GM12878 (cell line): ENCODE results near the gene NAE1. TPM values are rescaled to one million over a fixed set of nuclear protein-coding genes. Genes with fewer than 3 reads are reported as not detected.

Experiments used
- ATAC-seq: fragments of 200-7000 bp; cut with Tn5 transposase; 3 replicates; pipeline ENCODE4 v1.9.1; 2020; ENCODE audit warnings: mild to moderate bottlenecking, moderate library complexity
- BruUV-seq: library from RNA; stranded (reverse); fragments of 400-500 nt; replicated peaks from 2 replicates; lab custom pipeline; 2021; lab: Mats Ljungman, UMichigan
- CTCF ChIA-PET: fragments of 300-600 bp; sonication (Branson Sonifier 250); formaldehyde crosslinking; extraction: SDS; loops from one replicate; lab custom pipeline; 2021; ENCODE audit warnings: inconsistent platforms; lab: Yijun Ruan, JAX
- POLR2A ChIA-PET: fragments of 350-600 bp; formaldehyde crosslinking; extraction: SDS; loops from one replicate; lab custom pipeline; 2021; ENCODE audit warnings: inconsistent platforms; lab: Charles Lee
- RAD21 ChIA-PET: fragments of 300-600 bp; sonication (Branson Sonifier 250); formaldehyde crosslinking; loops from one replicate; lab custom pipeline; 2023; ENCODE audit warnings: antibody characterized with exemption; ENCODE audit not compliant: unreplicated experiment; lab: Charles Lee
- SMC1A ChIA-PET: fragments of 300-600 bp; sonication (Branson Sonifier 250); formaldehyde crosslinking; loops from one replicate; lab custom pipeline; 2023; ENCODE audit not compliant: unreplicated experiment, uncharacterized antibody; lab: Charles Lee
- DNase-seq: peaks from one replicate; pipeline ENCODE4 v3.0.0-alpha.2; 2011; ENCODE audit warnings: low read depth, low spot score
- FAIRE-seq: peaks from 3 replicates; lab custom pipeline; 2011; peaks lifted over from hg19 to GRCh38; lab: Jason Lieb, UNC
- H2AFZ ChIP-seq: 2 replicates; pipeline ENCODE4 v1.6.0; 2011; ENCODE audit warnings: low read depth, low read length, control low read depth; ENCODE audit not compliant: control insufficient read depth
- H3K27ac ChIP-seq: 2 replicates; pipeline ENCODE4 v1.5.1; 2011; ENCODE audit warnings: control low read depth; ENCODE audit not compliant: control insufficient read depth, insufficient read depth
- H3K27me3 ChIP-seq, 2 experiments: replicated peaks in 1 of 2; 2 replicates each; pipeline versions ENCODE4 v1.6.0 to v1.6.1; 2011; ENCODE audit warnings: low read length in 1 of 2; ENCODE audit not compliant: control insufficient read depth in 2 of 2, insufficient read depth in 2 of 2
- H3K36me3 ChIP-seq, 2 experiments: 2 replicates each; pipeline ENCODE4 v1.5.1; 2011; ENCODE audit warnings: low read length in 1 of 2; ENCODE audit not compliant: control insufficient read depth in 2 of 2, insufficient read depth in 2 of 2
- H3K4me1 ChIP-seq: 2 replicates; pipeline ENCODE4 v1.6.1; 2011; ENCODE audit warnings: mild to moderate bottlenecking, low read length, moderate library complexity, mixed read lengths; ENCODE audit not compliant: control insufficient read depth, insufficient read depth
- H3K4me2 ChIP-seq: 2 replicates; pipeline ENCODE4 v1.6.0; 2011; ENCODE audit warnings: control low read depth; ENCODE audit not compliant: control insufficient read depth, insufficient read depth
- H3K4me3 ChIP-seq: fragments of 200-600 bp; sonication (generic); 2 replicates; pipeline ENCODE4 v1.5.1; 2016
- H3K79me2 ChIP-seq: 2 replicates; pipeline ENCODE4 v1.6.0; 2011; ENCODE audit warnings: low read length; ENCODE audit not compliant: control insufficient read depth, insufficient read depth
- H3K9ac ChIP-seq: 2 replicates; pipeline ENCODE4 v1.8.0; 2011; ENCODE audit warnings: low read length, control low read depth, mixed read lengths; ENCODE audit not compliant: control insufficient read depth, insufficient read depth
- H3K9me3 ChIP-seq: replicated peaks from 3 replicates; pipeline ENCODE4 v1.5.1; 2011; ENCODE audit warnings: mild to moderate bottlenecking, low read length; ENCODE audit not compliant: control insufficient read depth, insufficient read depth
- H4K20me1 ChIP-seq: 2 replicates; pipeline ENCODE4 v1.6.0; 2011; ENCODE audit not compliant: control insufficient read depth, insufficient read depth
- ATF7 ChIP-seq: fragments of 450-650 bp; IDR thresholded peaks from 2 replicates; pipeline ENCODE4 v1.6.1; 2016; ENCODE audit warnings: low read depth, mild to moderate bottlenecking
- CBFB ChIP-seq: IDR thresholded peaks from 2 replicates; pipeline ENCODE4 v1.6.1; 2016; ENCODE audit warnings: antibody characterized with exemption, low read depth
- CHD2 ChIP-seq: IDR thresholded peaks from 2 replicates; pipeline ENCODE4 v1.6.1; 2011; ENCODE audit warnings: low read depth, low read length, improper control_type of control experiment, borderline replicate concordance
- CREM ChIP-seq: IDR thresholded peaks from 2 replicates; pipeline ENCODE4 v1.6.1; 2014; ENCODE audit warnings: antibody characterized with exemption, low read depth
- EED ChIP-seq: sonication (generic); IDR thresholded peaks from 2 replicates; pipeline ENCODE4 v1.6.1; 2016; ENCODE audit warnings: antibody characterized with exemption, low read depth
- HDGF ChIP-seq: fragments of 450-650 bp; IDR thresholded peaks from 2 replicates; pipeline ENCODE4 v1.6.1; 2016; ENCODE audit warnings: antibody characterized with exemption
- JUND ChIP-seq: IDR thresholded peaks from 2 replicates; pipeline ENCODE4 v1.6.1; 2012; ENCODE audit warnings: low read depth, mild to moderate bottlenecking, low read length, improper control_type of control experiment, moderate library complexity
- KLF5 ChIP-seq: fragments of 450-650 bp; IDR thresholded peaks from 2 replicates; pipeline ENCODE4 v1.6.1; 2014; ENCODE audit warnings: mild to moderate bottlenecking; ENCODE audit not compliant: partially characterized antibody
- MEF2A ChIP-seq: IDR thresholded peaks from 2 replicates; pipeline ENCODE4 v1.6.1; 2011; ENCODE audit warnings: low read depth, mild to moderate bottlenecking, low read length, moderate library complexity; ENCODE audit not compliant: insufficient read depth
- NR2C1 ChIP-seq: fragments of 450-650 bp; IDR thresholded peaks from 2 replicates; pipeline ENCODE4 v1.6.1; 2017; ENCODE audit warnings: antibody characterized with exemption, mild to moderate bottlenecking, moderate library complexity
- SP1 ChIP-seq: IDR thresholded peaks from one replicate; pipeline ENCODE4 v1.6.1; 2011; ENCODE audit warnings: low read depth, low read length
- TBL1XR1 ChIP-seq: IDR thresholded peaks from 2 replicates; pipeline ENCODE4 v1.6.1; 2012; ENCODE audit warnings: low read depth, low read length, improper control_type of control experiment
- YY1 ChIP-seq: IDR thresholded peaks from 2 replicates; pipeline ENCODE4 v1.6.1; 2011; ENCODE audit warnings: low read depth, mild to moderate bottlenecking, low read length
- ZSCAN29 ChIP-seq: fragments of 450-650 bp; IDR thresholded peaks from 2 replicates; pipeline ENCODE4 v1.6.1; 2017; ENCODE audit warnings: mild to moderate bottlenecking, moderate library complexity
- WGBS: methylation state at CpG from one replicate; pipeline ENCODE4 v1.1.6; 2016; ENCODE audit warnings: low lambda C conversion rate; ENCODE audit not compliant: insufficient replicate concordance, insufficient coverage; ENCODE audit errors: missing lambda C conversion rate; 5-methylcytosine and 5-hydroxymethylcytosine counted together
- in situ Hi-C: fragments of 300-500 bp; cut with MboI; formaldehyde crosslinking; loops from 9 replicates; pipeline ENCODE4 v1.14.3; 2018; ENCODE audit warnings: mixed read lengths
- intact Hi-C: fragments of 100-400 bp; cut with micrococcal nuclease; formaldehyde crosslinking; loops from one replicate; pipeline ENCODE4 v1.14.2; 2022; ENCODE audit not compliant: unreplicated experiment
- polyA plus RNA-seq, 11 experiments: library from polyadenylated mRNA; depleted of rRNA in 4 of 11; unstranded in 6 of 11; stranded (reverse) in 5 of 11; fragments of >200 nt; fragmentation: Nextera tagmentation in 4 of 11; fragmentation: Illumina TruSeq in 1 of 11; extraction: Ambion mirVana in 4 of 11; extraction: Trizol in 1 of 11; gene quantifications; 1 replicate in 1 of 11; 2 replicates in 10 of 11; pipeline versions ENCODE4 v1.2.1 to v1.2.3, GENCODE V29; 2011 to 2016; ENCODE audit warnings: inconsistent platforms in 2 of 11, missing spikeins in 2 of 11, low read depth in 1 of 11
- total RNA-seq, 4 experiments: library from RNA; depleted of rRNA in 3 of 4; stranded (reverse); fragments of >200 nt in 3 of 4; fragmentation: Illumina TruSeq in 1 of 4; extraction: Trizol in 1 of 4; gene quantifications; 2 replicates each; pipeline versions ENCODE4 v1.2.1 to v1.2.3, GENCODE V29; 2013 to 2021
- TF ChIP-seq, protein P1 (sequence below): fragments of 450-650 bp; IDR thresholded peaks from 2 replicates; pipeline ENCODE4 v1.6.1; 2016; ENCODE audit warnings: mild to moderate bottlenecking
- TF ChIP-seq, protein P2 (sequence below): fragments of 450-650 bp; IDR thresholded peaks from 2 replicates; pipeline ENCODE4 v1.6.1; 2016; ENCODE audit warnings: mild to moderate bottlenecking, moderate library complexity, borderline replicate concordance

NAE1 gene
- total and polyA plus RNA-seq, 10 of the 15 experiments (the other 5 are each of a cell fraction or from before 2014, with no cell fraction given): 58.7 to 106 (median 78.7) TPM

DNA sequence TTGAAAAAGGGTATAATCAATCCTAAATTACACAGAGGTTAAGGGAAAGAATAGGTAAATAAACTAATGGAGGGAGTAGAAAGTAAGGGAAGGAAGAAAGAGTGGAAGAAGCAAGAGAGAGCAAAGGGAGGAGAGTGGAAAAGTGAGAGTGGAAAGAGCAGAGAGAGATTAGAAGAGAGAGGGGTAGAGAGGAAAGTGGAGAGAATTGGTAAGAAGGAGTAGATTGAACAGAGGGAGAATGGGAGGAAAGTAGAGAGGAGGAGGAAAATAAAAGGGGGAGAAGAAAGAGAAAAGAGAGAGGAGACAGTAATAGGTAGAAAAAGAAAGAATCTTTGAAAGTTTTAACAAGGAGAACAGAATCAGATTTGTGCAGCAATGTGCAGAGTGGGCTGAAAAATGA is 54.3 kb downstream of the NAE1 start:
- Histone ChIP-seq H3K4me1 (no peaks in the 10 kb centered on the region), H3K79me2 (no peaks in the 10 kb centered on the region), H3K36me3 (no peaks in the 10 kb centered on the region), H3K9ac (no peak overlapping the region), H3K4me2 (no peak overlapping the region), H4K20me1 (no peaks in the 10 kb centered on the region), H3K27ac (no peak overlapping the region), H3K27me3 (no peaks in the 10 kb centered on the region), H2AFZ (no peak overlapping the region), H3K4me3 (no peak overlapping the region), H3K9me3 (no peaks in the 10 kb centered on the region)
- DNase-seq (no peak), ATAC-seq (no peak), FAIRE-seq (no peak)
- TF ChIP-seq KLF5 (no peak), ZSCAN29 (no peak), MEF2A (no peak), CREM (no peak)
- ChIA-PET CTCF (no interaction called here), SMC1A (no interaction called here), POLR2A (no interaction called here), RAD21 (no interaction called here)
- BruUV-seq: no TSS peak
- intact Hi-C loops (no loop called here), in situ Hi-C loops (no loop called here)

GRCh38 chr16:66774981-66775380 is 55.8 kb downstream of the NAE1 start:
- H4K20me1 ChIP-seq: no peaks in the 10 kb centered on the region
- ATAC-seq (no peak), FAIRE-seq (no peak), DNase-seq (no peak)
- no peak overlapping the region for H3K4me3 ChIP-seq
- no peaks in the 10 kb centered on the region for H3K79me2 ChIP-seq
- H3K27me3 ChIP-seq: no peaks in the 10 kb centered on the region
- no peaks in the 10 kb centered on the region for H3K36me3 ChIP-seq
- SMC1A ChIA-PET: interaction anchor here (1.8 kb wide), 1 partner anchor 9 kb away, joined by 7 read pairs; no protein-coding TSS in a partner anchor
- no peak overlapping the region for H3K4me2 ChIP-seq
- 53% methylated on average over 2 of the region's 2 CpGs for WGBS
- CTCF ChIA-PET: interaction anchor here (1.0 kb wide), 1 partner anchor 24 kb away, joined by 3 read pairs; the partner anchor contains the start of gene DYNC1LI2
- intact Hi-C loops (no loop called here), in situ Hi-C loops (no loop called here)
- H3K9me3 ChIP-seq: no peaks in the 10 kb centered on the region
- no peak overlapping the region for H3K9ac ChIP-seq
- no peak overlapping the region for H3K27ac ChIP-seq
- BruUV-seq: no TSS peak
- H3K4me1 ChIP-seq: no peaks in the 10 kb centered on the region
- POLR2A ChIA-PET: interaction anchor here (0.6 kb wide), 1 partner anchor 14 kb away, joined by 6 read pairs; no protein-coding TSS in a partner anchor
- RAD21 ChIA-PET: no interaction called here
- H2AFZ ChIP-seq: no peak overlapping the region
- TF ChIP-seq NR2C1 (no peak), HDGF (no peak), JUND (no peak), CBFB (no peak), CHD2 (no peak), SP1 (no peak), EED (no peak), ATF7 (no peak), YY1 (no peak), TBL1XR1 (no peak)
- TF ChIP-seq, protein P1, sequence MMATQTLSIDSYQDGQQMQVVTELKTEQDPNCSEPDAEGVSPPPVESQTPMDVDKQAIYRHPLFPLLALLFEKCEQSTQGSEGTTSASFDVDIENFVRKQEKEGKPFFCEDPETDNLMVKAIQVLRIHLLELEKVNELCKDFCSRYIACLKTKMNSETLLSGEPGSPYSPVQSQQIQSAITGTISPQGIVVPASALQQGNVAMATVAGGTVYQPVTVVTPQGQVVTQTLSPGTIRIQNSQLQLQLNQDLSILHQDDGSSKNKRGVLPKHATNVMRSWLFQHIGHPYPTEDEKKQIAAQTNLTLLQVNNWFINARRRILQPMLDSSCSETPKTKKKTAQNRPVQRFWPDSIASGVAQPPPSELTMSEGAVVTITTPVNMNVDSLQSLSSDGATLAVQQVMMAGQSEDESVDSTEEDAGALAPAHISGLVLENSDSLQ: no peak
- TF ChIP-seq, protein P2, sequence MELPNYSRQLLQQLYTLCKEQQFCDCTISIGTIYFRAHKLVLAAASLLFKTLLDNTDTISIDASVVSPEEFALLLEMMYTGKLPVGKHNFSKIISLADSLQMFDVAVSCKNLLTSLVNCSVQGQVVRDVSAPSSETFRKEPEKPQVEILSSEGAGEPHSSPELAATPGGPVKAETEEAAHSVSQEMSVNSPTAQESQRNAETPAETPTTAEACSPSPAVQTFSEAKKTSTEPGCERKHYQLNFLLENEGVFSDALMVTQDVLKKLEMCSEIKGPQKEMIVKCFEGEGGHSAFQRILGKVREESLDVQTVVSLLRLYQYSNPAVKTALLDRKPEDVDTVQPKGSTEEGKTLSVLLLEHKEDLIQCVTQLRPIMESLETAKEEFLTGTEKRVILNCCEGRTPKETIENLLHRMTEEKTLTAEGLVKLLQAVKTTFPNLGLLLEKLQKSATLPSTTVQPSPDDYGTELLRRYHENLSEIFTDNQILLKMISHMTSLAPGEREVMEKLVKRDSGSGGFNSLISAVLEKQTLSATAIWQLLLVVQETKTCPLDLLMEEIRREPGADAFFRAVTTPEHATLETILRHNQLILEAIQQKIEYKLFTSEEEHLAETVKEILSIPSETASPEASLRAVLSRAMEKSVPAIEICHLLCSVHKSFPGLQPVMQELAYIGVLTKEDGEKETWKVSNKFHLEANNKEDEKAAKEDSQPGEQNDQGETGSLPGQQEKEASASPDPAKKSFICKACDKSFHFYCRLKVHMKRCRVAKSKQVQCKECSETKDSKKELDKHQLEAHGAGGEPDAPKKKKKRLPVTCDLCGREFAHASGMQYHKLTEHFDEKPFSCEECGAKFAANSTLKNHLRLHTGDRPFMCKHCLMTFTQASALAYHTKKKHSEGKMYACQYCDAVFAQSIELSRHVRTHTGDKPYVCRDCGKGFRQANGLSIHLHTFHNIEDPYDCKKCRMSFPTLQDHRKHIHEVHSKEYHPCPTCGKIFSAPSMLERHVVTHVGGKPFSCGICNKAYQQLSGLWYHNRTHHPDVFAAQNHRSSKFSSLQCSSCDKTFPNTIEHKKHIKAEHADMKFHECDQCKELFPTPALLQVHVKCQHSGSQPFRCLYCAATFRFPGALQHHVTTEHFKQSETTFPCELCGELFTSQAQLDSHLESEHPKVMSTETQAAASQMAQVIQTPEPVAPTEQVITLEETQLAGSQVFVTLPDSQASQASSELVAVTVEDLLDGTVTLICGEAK: no peak
